Endothelial cell of umbilical vein (primary cell): ENCODE data around the gene RGS7BP. TPM values are rescaled to one million over a fixed set of nuclear protein-coding genes. Genes with fewer than 3 reads are reported as not detected.

ENCODE experiments used
- BruUV-seq: library from RNA; stranded (reverse); fragments of 400-500 nt; replicated peaks from 2 replicates; lab custom pipeline; 2021; lab: Mats Ljungman, UMichigan
- CTCF ChIA-PET: fragments of 300-600, 350-600 bp; sonication (Branson Sonifier 250); formaldehyde crosslinking; loops from one replicate; lab custom pipeline; 2021; ENCODE audit warnings: antibody characterized with exemption, inconsistent platforms; lab: Charles Lee
- POLR2A ChIA-PET: fragments of 300-600, 350-600 bp; sonication (Branson Sonifier 250); formaldehyde crosslinking; loops from one replicate; lab custom pipeline; 2021; ENCODE audit warnings: antibody characterized with exemption, inconsistent platforms; lab: Charles Lee
- DNase-seq: peaks from one replicate; pipeline ENCODE4 v3.0.0-alpha.2; 2011; ENCODE audit warnings: low read depth, low spot score
- FAIRE-seq: peaks from 2 replicates; lab custom pipeline; 2011; peaks lifted over from hg19 to GRCh38; lab: Jason Lieb, UNC
- H2AFZ ChIP-seq: 2 replicates; pipeline ENCODE4 v1.6.0; 2012; ENCODE audit warnings: low read depth, low read length, control low read depth, inconsistent platforms
- H3K27ac ChIP-seq: 2 replicates; pipeline ENCODE4 v1.5.1; 2011; ENCODE audit warnings: low read depth, mild to moderate bottlenecking, control low read depth, low read length, moderate library complexity; ENCODE audit not compliant: insufficient read depth
- H3K27me3 ChIP-seq, 2 experiments: 2 replicates each; pipeline versions ENCODE4 v1.6.0 to v1.6.1; 2011; ENCODE audit warnings: low read length in 2 of 2, mixed read lengths in 1 of 2; ENCODE audit not compliant: control insufficient read depth in 2 of 2, insufficient read depth in 2 of 2
- H3K36me3 ChIP-seq, 2 experiments: 2 replicates in 1 of 2; 3 replicates in 1 of 2; pipeline ENCODE4 v1.5.1; 2011; ENCODE audit warnings: low read length in 2 of 2, mild to moderate bottlenecking in 1 of 2, moderate library complexity in 1 of 2; ENCODE audit not compliant: control insufficient read depth in 2 of 2, insufficient read depth in 2 of 2; ENCODE audit errors: extremely low read depth in 1 of 2
- H3K4me1 ChIP-seq: 3 replicates; pipeline ENCODE4 v1.5.1; 2011; ENCODE audit warnings: mild to moderate bottlenecking, low read length; ENCODE audit not compliant: control insufficient read depth, insufficient read depth; ENCODE audit errors: extremely low read depth
- H3K4me2 ChIP-seq: 2 replicates; pipeline ENCODE4 v1.6.1; 2011; ENCODE audit warnings: low read length, control low read depth, mixed read lengths; ENCODE audit not compliant: insufficient read depth
- H3K4me3 ChIP-seq, 3 experiments: fragments of 200-600 bp in 1 of 3; sonication (generic), shearing (Covaris generic) in 1 of 3; replicated peaks in 1 of 3; 2 replicates each; pipeline ENCODE4 v1.5.1; 2011 to 2016; ENCODE audit warnings: control low read depth in 3 of 3, low read length in 3 of 3, mild to moderate bottlenecking in 2 of 3, inconsistent platforms in 1 of 3, low read depth in 1 of 3, moderate library complexity in 1 of 3; ENCODE audit not compliant: insufficient read depth in 1 of 3
- H3K79me2 ChIP-seq: 2 replicates; pipeline ENCODE4 v1.6.0; 2012; ENCODE audit warnings: low read length, inconsistent platforms; ENCODE audit not compliant: control insufficient read depth, insufficient read depth
- H3K9ac ChIP-seq: replicated peaks from 2 replicates; pipeline ENCODE3; 2011; ENCODE audit warnings: low read length, control low read depth; ENCODE audit not compliant: insufficient read depth; ENCODE audit errors: extremely low read depth
- H3K9me1 ChIP-seq: replicated peaks from 3 replicates; pipeline ENCODE4 v1.6.0; 2011; ENCODE audit warnings: mild to moderate bottlenecking, low read length; ENCODE audit not compliant: control insufficient read depth, insufficient read depth; ENCODE audit errors: extremely low read depth
- H3K9me3 ChIP-seq: replicated peaks from 2 replicates; pipeline ENCODE4 v1.5.1; 2012; ENCODE audit warnings: low read length, inconsistent platforms; ENCODE audit not compliant: control insufficient read depth, insufficient read depth
- H4K20me1 ChIP-seq: replicated peaks from 2 replicates; pipeline ENCODE3; 2011; ENCODE audit warnings: mild to moderate bottlenecking, low read length; ENCODE audit not compliant: control insufficient read depth, insufficient read depth; ENCODE audit errors: extremely low read depth
- CTCF ChIP-seq, 2 donors: IDR thresholded peaks; 1 replicate in 1 of 2; 2 replicates in 1 of 2; pipeline ENCODE4 v1.5.1; 2011; ENCODE audit warnings: low read length in 2 of 2, mild to moderate bottlenecking in 2 of 2, moderate library complexity in 2 of 2, control low read depth in 1 of 2, inconsistent platforms in 1 of 2, low read depth in 1 of 2; ENCODE audit not compliant: insufficient read depth in 1 of 2; ENCODE audit errors: extremely low read depth in 1 of 2
- EZH2 ChIP-seq: IDR thresholded peaks from 2 replicates; pipeline ENCODE4 v1.6.1; 2012; ENCODE audit warnings: borderline replicate concordance, low read depth, mild to moderate bottlenecking, moderate library complexity, low read length, inconsistent platforms; ENCODE audit not compliant: severe bottlenecking
- FOS ChIP-seq: IDR thresholded peaks from 2 replicates; pipeline ENCODE4 v1.6.1; 2011; ENCODE audit warnings: mild to moderate bottlenecking, low read length, moderate library complexity, borderline replicate concordance; ENCODE audit not compliant: insufficient read depth
- GATA2 ChIP-seq: IDR thresholded peaks from 2 replicates; pipeline ENCODE4 v1.7.0; 2011; ENCODE audit warnings: low read depth, mild to moderate bottlenecking, moderate library complexity, mixed read lengths, low read length; ENCODE audit not compliant: insufficient read length, insufficient read depth
- JUN ChIP-seq: IDR thresholded peaks from 2 replicates; pipeline ENCODE4 v1.6.1; 2011; ENCODE audit warnings: borderline replicate concordance, low read depth; ENCODE audit not compliant: insufficient read length, insufficient read depth
- MAX ChIP-seq: IDR thresholded peaks from 2 replicates; pipeline ENCODE4 v1.6.1; 2011; ENCODE audit not compliant: insufficient read depth, insufficient read length
- MYC ChIP-seq: IDR thresholded peaks from one replicate; pipeline ENCODE4 v1.6.1; 2011; ENCODE audit warnings: mild to moderate bottlenecking, low read depth, low read length
- POLR2A ChIP-seq: IDR thresholded peaks from 2 replicates; pipeline ENCODE4 v1.6.1; 2012; ENCODE audit warnings: low read depth, mild to moderate bottlenecking, control low read depth, low read length
- POLR2AphosphoS5 ChIP-seq: IDR thresholded peaks from 2 replicates; pipeline ENCODE4 v1.6.1; 2012; ENCODE audit warnings: low read depth, mild to moderate bottlenecking, control low read depth, low read length, moderate library complexity; ENCODE audit not compliant: insufficient read depth
- dilution Hi-C: fragments of 300-500 bp; cut with MboI; formaldehyde crosslinking; loops from one replicate; pipeline ENCODE4 v1.15.0; 2019; ENCODE audit warnings: low sequenced_read_pairs; ENCODE audit not compliant: extremely low pct_ligation_motif_present
- intact Hi-C: fragments of 100-400 bp; cut with micrococcal nuclease; formaldehyde crosslinking; loops from one replicate; pipeline ENCODE4 v1.10.0; 2022
- polyA plus RNA-seq, 4 experiments: library from polyadenylated mRNA; depleted of rRNA in 3 of 4; stranded (reverse) in 3 of 4; unstranded in 1 of 4; fragments of >200 nt; gene quantifications; 2 replicates each; pipeline versions ENCODE4 v1.2.1 to v1.2.3, GENCODE V29; 2011 to 2012; ENCODE audit warnings: missing spikeins in 1 of 4
- total RNA-seq: library from RNA; stranded (reverse); gene quantifications from 2 replicates; pipeline ENCODE4 v1.2.3, GENCODE V29; 2021

The RGS7BP gene
- total and polyA plus RNA-seq, 2 donors (not counting 3 experiments of a cell fraction or from before 2014, with no cell fraction given), result 0.51 to 2.0 TPM

GRCh38 chr5:64486163-64486562 lies 19.7 kb upstream of the RGS7BP start:
- no peaks in the 10 kb centered on the region for H3K9me1 ChIP-seq
- ChIA-PET CTCF (no interaction called here), POLR2A (no interaction called here)
- H3K4me1 ChIP-seq, result no peaks in the 10 kb centered on the region
- H3K9ac ChIP-seq, result no peak overlapping the region
- H3K4me2 ChIP-seq, result no peak overlapping the region
- H3K27ac ChIP-seq, result no peak overlapping the region
- intact Hi-C loops (no loop called here), dilution Hi-C loops (no loop called here)
- FAIRE-seq (no peak), DNase-seq (no peak)
- no peaks in the 10 kb centered on the region for H3K36me3 ChIP-seq
- TF ChIP-seq JUN, result no peak
- TF ChIP-seq GATA2, result no peak
- no peak for TF ChIP-seq MAX
- no peak for TF ChIP-seq EZH2
- TF ChIP-seq MYC, result no peak
- no peak for TF ChIP-seq POLR2AphosphoS5
- TF ChIP-seq POLR2A, result no peak
- no peak for TF ChIP-seq CTCF (IDR thresholded peaks at IDR 0.05; ENCODE audit: extremely low read depth in 1 of 2, insufficient read depth in 1 of 2, low read depth in 1 of 2, low read length in 2 of 2)
- TF ChIP-seq FOS, result no peak
- H2AFZ ChIP-seq, result no peak overlapping the region
- no TSS peak for BruUV-seq
- no peaks in the 10 kb centered on the region for H4K20me1 ChIP-seq
- peaks cover 0 to 3% of the 10 kb centered on the region in 2 experiments for H3K27me3 ChIP-seq
- H3K79me2 ChIP-seq, result no peaks in the 10 kb centered on the region
- H3K4me3 ChIP-seq, result no peak overlapping the region
- no peaks in the 10 kb centered on the region for H3K9me3 ChIP-seq
